AG09309 (cell line): ENCODE data around the gene FADS2.

Source experiments
- DNase-seq: peaks from one replicate; pipeline ENCODE4 v3.0.0-alpha.2; 2010; ENCODE audit warnings: low read depth
- H3K4me3 ChIP-seq: 2 replicates; pipeline ENCODE4 v1.5.1; 2011; ENCODE audit warnings: mild to moderate bottlenecking, low read depth, low read length, moderate library complexity; ENCODE audit not compliant: control insufficient read depth
- CTCF ChIP-seq: IDR thresholded peaks from 2 replicates; pipeline ENCODE4 v1.5.1; 2011; ENCODE audit warnings: mild to moderate bottlenecking, low read depth, low read length, inconsistent platforms; ENCODE audit not compliant: insufficient read depth, control insufficient read depth; ENCODE audit errors: missing control alignments

The FADS2 gene

GRCh38 chr11:61814247-61814957 lies 13.7 kb upstream of the FADS2 start:
- TF ChIP-seq CTCF: no peak
- DNase-seq: no peak
- H3K4me3 ChIP-seq: peak overlapping the region; percentile 67

GRCh38 chr11:61814958-61815789 lies 12.9 kb upstream of the FADS2 start:
- peak overlapping the region; percentile 67 for H3K4me3 ChIP-seq
- TF ChIP-seq CTCF: no peak

GRCh38 chr11:61815790-61816735 lies 12.0 kb upstream of the FADS2 start:
- peak overlapping the region; percentile 67 for H3K4me3 ChIP-seq
- no peak for DNase-seq
- no peak for TF ChIP-seq CTCF

More at GRCh38 chr11:61814958-61815789, 12.9 kb upstream of the FADS2 start:
- peak; percentile 71 for DNase-seq

GRCh38 chr11:61816736-61817455 lies 11.2 kb upstream of the FADS2 start, which contains the start of gene FADS1:
TSS of gene FADS1 (minus strand) at chr11:61817003. CDS start at chr11:61816929, 74 bp downstream.
- peak; percentile 66 for DNase-seq
- TF ChIP-seq CTCF: peak; percentile 63
- peak within 1 kb of the TSS; percentile 67 for H3K4me3 ChIP-seq

- no peak for DNase-seq
- TF ChIP-seq CTCF: no peak
- H3K4me3 ChIP-seq: peak overlapping the region; percentile 67
These were observed 10.5 kb upstream of the FADS2 start for GRCh38 chr11:61817471-61818202.
